HG03159 (cell line): ENCODE data around the gene HYOU1.
A peak's percentile ranks its signal among the peaks of the same experiment; 100 is the strongest.
"Not testable (repeated sequence)": the region's sequence is repeated elsewhere in the genome, so short reads cannot be mapped to it uniquely, and the experiment has no call there.

Experiments
- ATAC-seq: cut with Tn5 transposase; IDR thresholded peaks from one replicate; pipeline ENCODE4 v1.9.1; 2021; ENCODE audit warnings: mild to moderate bottlenecking, moderate library complexity; ENCODE audit not compliant: unreplicated experiment

Gene HYOU1

GRCh38 chr11:119021631-119022030 lies 35.4 kb downstream of the HYOU1 start:
- no peak for ATAC-seq

GRCh38 chr11:119019996-119020395 lies 37.0 kb downstream of the HYOU1 start:
- ATAC-seq, result no peak

GRCh38 chr11:119018074-119018938 lies 38.7 kb downstream of the HYOU1 start, which contains the start of the genes RPS25 and TRAPPC4:
Gene RPS25, minus strand, starts transcription at chr11:119018343. Its CDS starts 59 bp downstream, at chr11:119018284.
Gene TRAPPC4, plus strand, starts transcription at chr11:119018766. Its CDS starts 30 bp downstream, at chr11:119018796.
- ATAC-seq, result peak; percentile 90

- ATAC-seq, result not testable (repeated sequence)
These were observed 39.6 kb downstream of the HYOU1 start for GRCh38 chr11:119017377-119017776.

GRCh38 chr11:119016216-119017009 lies 40.6 kb downstream of the HYOU1 start:
- ATAC-seq, result no peak

GRCh38 chr11:119015054-119015611 lies 41.9 kb downstream of the HYOU1 start:
- no peak for ATAC-seq

GRCh38 chr11:119014209-119014924 lies 42.6 kb downstream of the HYOU1 start:
- no peak for ATAC-seq

- ATAC-seq, result no peak
These were observed 44.3 kb downstream of the HYOU1 start for GRCh38 chr11:119012629-119013170.

GRCh38 chr11:119011476-119012053 lies 45.4 kb downstream of the HYOU1 start:
- no peak for ATAC-seq

- no peak for ATAC-seq
These were observed 50.3 kb downstream of the HYOU1 start for GRCh38 chr11:119006656-119007055.

GRCh38 chr11:119000906-119001305 lies 56.1 kb downstream of the HYOU1 start:
- no peak for ATAC-seq

- ATAC-seq, result no peak
These were observed 58.2 kb downstream of the HYOU1 start for GRCh38 chr11:118998822-118999221.

GRCh38 chr11:118998388-118998717 lies 58.7 kb downstream of the HYOU1 start:
- peak; percentile 29 for ATAC-seq

- ATAC-seq, result peak; percentile 88
These were observed 59.2 kb downstream of the HYOU1 start, which contains the start of gene CENATAC for GRCh38 chr11:118997627-118998387. Gene CENATAC, plus strand, starts transcription at chr11:118998138. Its CDS starts 60 bp downstream, at chr11:118998198.

GRCh38 chr11:118996926-118997626 lies 59.9 kb downstream of the HYOU1 start:
- ATAC-seq, result no peak
